Measurements from ENCODE around the gene SPATS2L. TPM values are rescaled to one million over a fixed set of nuclear protein-coding genes. Genes with fewer than 3 reads are reported as not detected.

SPATS2L gene
- total RNA-seq, 1 experiment from 2014 or later = 112 TPM

DNA sequence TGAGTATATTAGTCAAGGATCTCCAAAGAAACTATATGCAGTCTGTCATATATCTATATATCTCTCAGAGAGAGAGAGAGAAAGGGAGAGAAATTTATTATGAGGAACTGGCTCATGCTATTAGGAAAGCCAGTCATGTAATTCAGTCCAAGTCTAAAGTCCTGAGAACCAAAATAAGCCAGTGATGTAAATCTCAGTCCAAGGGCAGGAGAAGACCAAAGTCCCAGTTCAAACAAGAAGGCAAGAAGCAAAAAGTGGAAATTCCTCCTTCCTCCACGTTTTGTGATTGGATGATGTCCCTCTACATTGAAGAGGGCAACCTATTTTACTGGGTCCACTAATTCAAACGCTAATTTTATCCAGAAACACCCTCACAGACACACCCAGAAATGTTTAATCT is 34.2 kb upstream of the SPATS2L start (continued):
- no peak for TF ChIP-seq ZNF281 (CRISPR knock-in tag; IDR thresholded peaks at IDR 0.05)
- TF ChIP-seq NR1H2 (CRISPR knock-in tag; IDR thresholded peaks at IDR 0.05) = no peak
- no peak for TF ChIP-seq SMAD4 (CRISPR knock-in tag; IDR thresholded peaks at IDR 0.05)
- TF ChIP-seq RELA (CRISPR knock-in tag; IDR thresholded peaks at IDR 0.05; ENCODE audit: borderline replicate concordance) = no peak
- TF ChIP-seq, protein P1, sequence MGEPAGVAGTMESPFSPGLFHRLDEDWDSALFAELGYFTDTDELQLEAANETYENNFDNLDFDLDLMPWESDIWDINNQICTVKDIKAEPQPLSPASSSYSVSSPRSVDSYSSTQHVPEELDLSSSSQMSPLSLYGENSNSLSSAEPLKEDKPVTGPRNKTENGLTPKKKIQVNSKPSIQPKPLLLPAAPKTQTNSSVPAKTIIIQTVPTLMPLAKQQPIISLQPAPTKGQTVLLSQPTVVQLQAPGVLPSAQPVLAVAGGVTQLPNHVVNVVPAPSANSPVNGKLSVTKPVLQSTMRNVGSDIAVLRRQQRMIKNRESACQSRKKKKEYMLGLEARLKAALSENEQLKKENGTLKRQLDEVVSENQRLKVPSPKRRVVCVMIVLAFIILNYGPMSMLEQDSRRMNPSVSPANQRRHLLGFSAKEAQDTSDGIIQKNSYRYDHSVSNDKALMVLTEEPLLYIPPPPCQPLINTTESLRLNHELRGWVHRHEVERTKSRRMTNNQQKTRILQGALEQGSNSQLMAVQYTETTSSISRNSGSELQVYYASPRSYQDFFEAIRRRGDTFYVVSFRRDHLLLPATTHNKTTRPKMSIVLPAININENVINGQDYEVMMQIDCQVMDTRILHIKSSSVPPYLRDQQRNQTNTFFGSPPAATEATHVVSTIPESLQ (CRISPR knock-in tag; IDR thresholded peaks at IDR 0.05) = no peak
- TF ChIP-seq, protein P2, sequence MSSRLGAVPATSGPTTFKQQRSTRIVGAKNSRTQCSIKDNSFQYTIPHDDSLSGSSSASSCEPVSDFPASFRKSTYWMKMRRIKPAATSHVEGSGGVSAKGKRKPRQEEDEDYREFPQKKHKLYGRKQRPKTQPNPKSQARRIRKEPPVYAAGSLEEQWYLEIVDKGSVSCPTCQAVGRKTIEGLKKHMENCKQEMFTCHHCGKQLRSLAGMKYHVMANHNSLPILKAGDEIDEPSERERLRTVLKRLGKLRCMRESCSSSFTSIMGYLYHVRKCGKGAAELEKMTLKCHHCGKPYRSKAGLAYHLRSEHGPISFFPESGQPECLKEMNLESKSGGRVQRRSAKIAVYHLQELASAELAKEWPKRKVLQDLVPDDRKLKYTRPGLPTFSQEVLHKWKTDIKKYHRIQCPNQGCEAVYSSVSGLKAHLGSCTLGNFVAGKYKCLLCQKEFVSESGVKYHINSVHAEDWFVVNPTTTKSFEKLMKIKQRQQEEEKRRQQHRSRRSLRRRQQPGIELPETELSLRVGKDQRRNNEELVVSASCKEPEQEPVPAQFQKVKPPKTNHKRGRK (CRISPR knock-in tag; IDR thresholded peaks at IDR 0.05; ENCODE audit: borderline replicate concordance) = no peak

DNA sequence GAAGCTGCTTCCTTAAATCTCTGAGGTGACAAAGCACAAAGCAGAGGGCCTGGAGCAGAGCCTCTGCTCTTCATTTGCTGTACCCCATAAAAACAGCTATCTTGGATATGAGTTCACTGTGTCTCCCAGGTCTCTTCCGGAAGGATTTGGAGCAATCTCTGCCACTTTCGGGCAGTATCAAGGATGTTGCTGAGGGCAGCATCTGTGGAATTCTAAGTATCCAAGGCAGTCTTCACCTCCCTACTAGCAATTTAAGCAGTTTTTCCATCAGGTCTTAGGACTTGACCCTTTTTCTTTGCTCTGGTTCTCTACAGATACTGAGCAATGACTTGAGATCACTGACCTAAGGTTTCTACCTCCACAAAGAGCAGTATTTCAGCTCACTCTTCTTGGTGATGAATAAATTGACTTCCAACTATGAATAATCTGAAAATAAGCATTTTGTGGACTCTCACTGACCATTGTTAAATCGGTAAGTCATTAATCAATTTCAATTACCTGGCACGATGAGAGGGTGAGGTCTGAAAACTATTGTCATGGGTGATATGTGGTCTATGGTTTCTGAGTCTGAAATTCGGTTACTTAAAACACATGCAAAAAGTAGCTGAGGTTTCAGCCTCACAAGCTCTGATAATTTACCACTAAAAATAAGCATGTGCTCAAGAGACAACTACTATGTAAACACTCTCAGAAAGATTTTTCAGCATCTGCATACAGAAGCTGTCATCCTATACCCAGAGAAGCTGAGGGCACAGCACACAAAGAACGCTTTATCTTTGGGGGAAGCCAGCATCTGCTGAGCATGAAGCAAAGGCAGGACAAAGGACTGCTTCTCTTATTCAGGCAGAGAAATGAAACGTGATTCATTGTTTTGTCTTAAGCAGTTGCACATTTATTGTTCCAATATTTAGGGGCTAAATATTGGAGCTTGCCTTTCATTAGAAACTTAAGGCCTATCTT is 32.1 kb upstream of the SPATS2L start:
- DNase-seq (ENCODE audit: low spot score) (no peak), ATAC-seq (peak; percentile 59)
- Mint-ChIP-seq H3K36me3 (no peaks in the 10 kb centered on the region), H3K9me3 (0 out of 2 replicates have a peak, but pooled peaks cover 3% of the 10 kb centered on the region), H3K4me3 (no peak overlapping the region), H3K4me1 (peaks cover 29% of the 10 kb centered on the region), H3K27me3 (ENCODE audit: low read depth) (no peaks in the 10 kb centered on the region), H3K27ac (peak overlapping the region; percentile 56; the same call in 1 of the 2 replicates)
- CTCF ChIA-PET = interaction anchor here (0.5 kb wide), 1 partner anchor 31 kb away, joined by 3 read pairs; no protein-coding TSS in a partner anchor
- POLR2A ChIA-PET = no interaction called here
- no peak for TF ChIP-seq ZNF281 (CRISPR knock-in tag; IDR thresholded peaks at IDR 0.05)
- TF ChIP-seq CBFB (CRISPR knock-in tag; IDR thresholded peaks at IDR 0.05; ENCODE audit: low read depth) = no peak
- TF ChIP-seq MAX (CRISPR knock-in tag; IDR thresholded peaks at IDR 0.05) = no peak
- TF ChIP-seq TEAD1 (CRISPR knock-in tag; IDR thresholded peaks at IDR 0.05) = no peak
- no peak for TF ChIP-seq USF2 (CRISPR knock-in tag; IDR thresholded peaks at IDR 0.05)
- no peak for TF ChIP-seq NR3C1 (CRISPR knock-in tag; conservative IDR thresholded peaks at IDR 0.05; ENCODE audit: low read depth)
- no peak for TF ChIP-seq ZNF423 (CRISPR knock-in tag; IDR thresholded peaks at IDR 0.05)
- TF ChIP-seq PREB (CRISPR knock-in tag; IDR thresholded peaks at IDR 0.05; ENCODE audit: borderline replicate concordance) = no peak
- no peak for TF ChIP-seq OVOL2 (CRISPR knock-in tag; IDR thresholded peaks at IDR 0.05; ENCODE audit: borderline replicate concordance)
- TF ChIP-seq, protein P3, sequence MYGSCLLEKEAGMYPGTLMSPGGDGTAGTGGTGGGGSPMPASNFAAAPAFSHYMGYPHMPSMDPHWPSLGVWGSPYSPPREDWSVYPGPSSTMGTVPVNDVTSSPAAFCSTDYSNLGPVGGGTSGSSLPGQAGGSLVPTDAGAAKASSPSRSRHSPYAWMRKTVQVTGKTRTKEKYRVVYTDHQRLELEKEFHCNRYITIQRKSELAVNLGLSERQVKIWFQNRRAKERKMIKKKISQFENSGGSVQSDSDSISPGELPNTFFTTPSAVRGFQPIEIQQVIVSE (CRISPR knock-in tag; IDR thresholded peaks at IDR 0.05; ENCODE audit: borderline replicate concordance) = no peak
- TF ChIP-seq IRF2 (CRISPR knock-in tag; IDR thresholded peaks at IDR 0.05; ENCODE audit: borderline replicate concordance, low read depth) = no peak
- no peak for TF ChIP-seq ZNF263 (CRISPR knock-in tag; IDR thresholded peaks at IDR 0.05; ENCODE audit: low read depth)
- TF ChIP-seq ETV6 (CRISPR knock-in tag; IDR thresholded peaks at IDR 0.05) = no peak
- TF ChIP-seq PRRX2 (CRISPR knock-in tag; IDR thresholded peaks at IDR 0.05) = no peak
